Panc1 (cell line): ENCODE measurements around the gene KCNQ2. TPM values are rescaled to one million over a fixed set of nuclear protein-coding genes. Genes with fewer than 3 reads are reported as not detected.

Source experiments
- ATAC-seq: fragments of 200-7000 bp; cut with Tn5 transposase; 2 replicates; pipeline ENCODE4 v1.9.1; 2020; ENCODE audit warnings: mild to moderate bottlenecking, moderate library complexity
- BruUV-seq: library from RNA; stranded (reverse); fragments of 400-500 nt; replicated peaks from 2 replicates; lab custom pipeline; 2021; lab: Mats Ljungman, UMichigan
- CTCF ChIA-PET: fragments of 300-600 bp; sonication (Branson Sonifier 250); formaldehyde crosslinking; loops from one replicate; lab custom pipeline; 2022; ENCODE audit warnings: antibody characterized with exemption; lab: Charles Lee
- POLR2A ChIA-PET: fragments of 300-600 bp; sonication (Branson Sonifier 250); formaldehyde crosslinking; loops from one replicate; lab custom pipeline; 2022; ENCODE audit warnings: antibody characterized with exemption; lab: Charles Lee
- DNase-seq: peaks from one replicate; pipeline ENCODE4 v3.0.0-alpha.2; 2010; ENCODE audit warnings: low read depth, low spot score
- H3K27ac ChIP-seq: 2 replicates; pipeline ENCODE4 v1.5.1; 2011; ENCODE audit warnings: mild to moderate bottlenecking, low read length, inconsistent platforms
- H3K27me3 ChIP-seq: fragments of 200-500 bp; sonication (Bioruptor generic); 2 replicates; pipeline ENCODE4 v1.6.0; 2014; ENCODE audit warnings: low read length, inconsistent platforms; ENCODE audit not compliant: control insufficient read depth, insufficient read depth
- H3K36me3 ChIP-seq: fragments of 200-500 bp; sonication (Bioruptor generic); 2 replicates; pipeline ENCODE4 v1.5.1; 2014; ENCODE audit warnings: inconsistent platforms, mild to moderate bottlenecking, low read length, moderate library complexity; ENCODE audit not compliant: control insufficient read depth, insufficient read depth
- H3K4me1 ChIP-seq: 2 replicates; pipeline ENCODE4 v1.5.1; 2011; ENCODE audit warnings: inconsistent platforms, mild to moderate bottlenecking, low read length, moderate library complexity; ENCODE audit not compliant: control insufficient read depth, insufficient read depth
- H3K4me3 ChIP-seq, 2 experiments: 2 replicates each; pipeline ENCODE4 v1.5.1; 2011 to 2012; ENCODE audit warnings: low read depth in 2 of 2, low read length in 2 of 2, mild to moderate bottlenecking in 2 of 2, inconsistent platforms in 1 of 2, moderate library complexity in 1 of 2
- H3K9me3 ChIP-seq: fragments of 200-500 bp; sonication (Bioruptor generic); 2 replicates; pipeline ENCODE4 v1.5.1; 2014; ENCODE audit warnings: low read depth, mild to moderate bottlenecking, inconsistent platforms, low read length, moderate library complexity; ENCODE audit not compliant: control insufficient read depth, insufficient read depth
- CTCF ChIP-seq: fragments of 450-650 bp; IDR thresholded peaks from 2 replicates; pipeline ENCODE4 v1.5.1; 2017; ENCODE audit warnings: mild to moderate bottlenecking
- POLR2AphosphoS5 ChIP-seq: IDR thresholded peaks from 2 replicates; pipeline ENCODE4 v1.6.1; 2012; ENCODE audit warnings: mild to moderate bottlenecking, low read depth, low read length, moderate library complexity
- REST ChIP-seq, 2 experiments: IDR thresholded peaks; 2 replicates each; pipeline ENCODE4 v1.6.1; 2011 to 2012; ENCODE audit warnings: low read depth in 2 of 2, control low read depth in 1 of 2, low read length in 1 of 2, mild to moderate bottlenecking in 1 of 2, moderate library complexity in 1 of 2; ENCODE audit not compliant: insufficient read depth in 1 of 2
- SIN3A ChIP-seq: IDR thresholded peaks from 2 replicates; pipeline ENCODE4 v1.6.1; 2012; ENCODE audit warnings: low read depth, mild to moderate bottlenecking, low read length, moderate library complexity, borderline replicate concordance; ENCODE audit not compliant: insufficient read depth
- TCF7L2 ChIP-seq: IDR thresholded peaks from 2 replicates; pipeline ENCODE4 v1.6.1; 2011; ENCODE audit warnings: mild to moderate bottlenecking, low read depth, low read length, inconsistent platforms
- in situ Hi-C: cut with HindIII; loops from 2 replicates; pipeline ENCODE4 v1.10.0; 2016; ENCODE audit warnings: low sequenced_read_pairs, low pct_unique_long_range_greater_than_20kb
- intact Hi-C: fragments of 100-400 bp; cut with micrococcal nuclease; formaldehyde crosslinking; loops from one replicate; pipeline ENCODE4 v1.10.0; 2022; ENCODE audit not compliant: unreplicated experiment
- total RNA-seq: library from RNA; stranded (reverse); gene quantifications from one replicate; pipeline ENCODE4 v1.2.1, GENCODE V29; 2021; ENCODE audit not compliant: unreplicated experiment

KCNQ2 gene
- total RNA-seq, 1 experiment from 2014 or later = 19.4 TPM

DNA sequence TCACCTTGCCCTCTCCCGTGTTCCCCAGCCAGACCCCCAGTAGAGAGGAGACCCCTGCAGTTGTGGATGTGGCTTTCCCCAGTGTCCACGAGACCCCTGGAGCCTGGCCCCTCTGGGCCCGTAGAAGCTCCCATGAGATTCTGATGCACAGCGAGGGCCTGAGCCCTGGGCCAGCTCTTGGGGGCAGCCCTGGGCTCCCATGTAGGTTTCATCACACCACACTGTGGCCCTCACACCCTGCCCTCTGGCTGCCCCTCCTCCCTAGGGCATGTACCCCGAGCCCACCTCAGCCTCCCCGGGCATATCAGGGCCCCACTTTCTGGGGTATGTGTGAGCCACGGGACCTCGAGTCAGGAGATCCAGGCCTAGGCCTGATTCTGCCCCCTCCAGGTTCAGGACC lies 104.3 kb downstream of the KCNQ2 start:
- CTCF ChIA-PET = no interaction called here
- no peak for ATAC-seq

GRCh38 chr20:63367446-63368055 lies 104.9 kb downstream of the KCNQ2 start:
- intact Hi-C loops (no loop called here), in situ Hi-C loops (no loop called here)
- Histone ChIP-seq H3K27me3 (no peaks in the 10 kb centered on the region), H3K27ac (no peak overlapping the region), H3K4me3 (no peak overlapping the region), H3K9me3 (no peaks in the 10 kb centered on the region), H3K4me1 (no peaks in the 10 kb centered on the region), H3K36me3 (no peaks in the 10 kb centered on the region)
- ATAC-seq (no peak), DNase-seq (no peak)
- CTCF ChIA-PET = interaction anchor here (0.5 kb wide), 1 partner anchor 142 kb away, joined by 3 read pairs; no protein-coding TSS in a partner anchor
- no peak for TF ChIP-seq TCF7L2
- no peak for TF ChIP-seq CTCF
- no peak for TF ChIP-seq SIN3A
- no peak for TF ChIP-seq POLR2AphosphoS5
- TF ChIP-seq REST (IDR thresholded peaks at IDR 0.05; ENCODE audit: insufficient read depth in 1 of 2, low read depth in 2 of 2, low read length in 1 of 2) = no peak
- no TSS peak for BruUV-seq
- POLR2A ChIA-PET = interaction anchor here (0.6 kb wide), 1 partner anchor 36 kb away, joined by 5 read pairs; no protein-coding TSS in a partner anchor

More for the DNA sequence above, 104.3 kb downstream of the KCNQ2 start:
- TF ChIP-seq TCF7L2 (no peak), SIN3A (no peak), POLR2AphosphoS5 (no peak)
- no peak for DNase-seq
- no TSS peak for BruUV-seq
- H3K9me3 ChIP-seq = no peaks in the 10 kb centered on the region
- no peaks in the 10 kb centered on the region for H3K4me1 ChIP-seq
- no peaks in the 10 kb centered on the region for H3K27me3 ChIP-seq
- H3K36me3 ChIP-seq = no peaks in the 10 kb centered on the region
- intact Hi-C loops (no loop called here), in situ Hi-C loops (no loop called here)
- POLR2A ChIA-PET = interaction anchor here (0.6 kb wide), 1 partner anchor 36 kb away, joined by 5 read pairs; no protein-coding TSS in a partner anchor
- no peak overlapping the region for H3K4me3 ChIP-seq
- no peak overlapping the region for H3K27ac ChIP-seq
